ENCODE measurements around the gene IRF8. TPM values are rescaled to one million over a fixed set of nuclear protein-coding genes. Genes with fewer than 3 reads are reported as not detected.

The IRF8 gene
- total RNA-seq, 1 donor from 2014 or later: 1.0 TPM

DNA sequence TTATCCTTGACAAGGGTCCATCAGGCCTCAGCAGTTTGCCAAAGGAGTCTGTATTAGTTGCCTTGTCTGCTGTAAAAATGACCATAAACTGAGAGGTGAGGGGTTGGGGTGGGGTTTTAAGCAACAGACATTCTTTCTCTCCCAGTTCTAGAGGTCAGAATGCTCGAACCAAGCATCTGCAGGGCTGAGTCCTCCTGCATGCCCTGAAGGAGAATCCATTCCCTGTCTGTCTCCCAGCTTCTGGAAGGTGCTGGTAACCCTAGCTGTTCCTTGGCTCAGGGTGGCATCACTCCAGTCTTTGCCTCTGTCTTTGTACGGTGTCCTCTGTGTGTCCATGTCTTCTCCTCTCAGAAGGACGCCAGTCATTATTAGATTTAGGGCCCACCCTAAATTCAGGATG is 17.5 kb upstream of the IRF8 start:
- peaks cover 3% of the 10 kb centered on the region for H3K9me3 Mint-ChIP-seq (ENCODE audit: unreplicated experiment)
- no peak for DNase-seq
- no peak overlapping the region for H3K4me3 Mint-ChIP-seq (ENCODE audit: unreplicated experiment)
- no peaks in the 10 kb centered on the region for H3K27me3 Mint-ChIP-seq (ENCODE audit: unreplicated experiment)
- H3K27ac Mint-ChIP-seq (ENCODE audit: unreplicated experiment): no peak overlapping the region
- H3K4me1 Mint-ChIP-seq (ENCODE audit: low read depth, unreplicated experiment): peaks cover 12% of the 10 kb centered on the region
- H3K36me3 Mint-ChIP-seq (ENCODE audit: unreplicated experiment): no peaks in the 10 kb centered on the region
- TF ChIP-seq, protein P1, sequence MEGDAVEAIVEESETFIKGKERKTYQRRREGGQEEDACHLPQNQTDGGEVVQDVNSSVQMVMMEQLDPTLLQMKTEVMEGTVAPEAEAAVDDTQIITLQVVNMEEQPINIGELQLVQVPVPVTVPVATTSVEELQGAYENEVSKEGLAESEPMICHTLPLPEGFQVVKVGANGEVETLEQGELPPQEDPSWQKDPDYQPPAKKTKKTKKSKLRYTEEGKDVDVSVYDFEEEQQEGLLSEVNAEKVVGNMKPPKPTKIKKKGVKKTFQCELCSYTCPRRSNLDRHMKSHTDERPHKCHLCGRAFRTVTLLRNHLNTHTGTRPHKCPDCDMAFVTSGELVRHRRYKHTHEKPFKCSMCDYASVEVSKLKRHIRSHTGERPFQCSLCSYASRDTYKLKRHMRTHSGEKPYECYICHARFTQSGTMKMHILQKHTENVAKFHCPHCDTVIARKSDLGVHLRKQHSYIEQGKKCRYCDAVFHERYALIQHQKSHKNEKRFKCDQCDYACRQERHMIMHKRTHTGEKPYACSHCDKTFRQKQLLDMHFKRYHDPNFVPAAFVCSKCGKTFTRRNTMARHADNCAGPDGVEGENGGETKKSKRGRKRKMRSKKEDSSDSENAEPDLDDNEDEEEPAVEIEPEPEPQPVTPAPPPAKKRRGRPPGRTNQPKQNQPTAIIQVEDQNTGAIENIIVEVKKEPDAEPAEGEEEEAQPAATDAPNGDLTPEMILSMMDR (IDR thresholded peaks at IDR 0.05; ENCODE audit: partially characterized antibody, unreplicated experiment): no peak

DNA sequence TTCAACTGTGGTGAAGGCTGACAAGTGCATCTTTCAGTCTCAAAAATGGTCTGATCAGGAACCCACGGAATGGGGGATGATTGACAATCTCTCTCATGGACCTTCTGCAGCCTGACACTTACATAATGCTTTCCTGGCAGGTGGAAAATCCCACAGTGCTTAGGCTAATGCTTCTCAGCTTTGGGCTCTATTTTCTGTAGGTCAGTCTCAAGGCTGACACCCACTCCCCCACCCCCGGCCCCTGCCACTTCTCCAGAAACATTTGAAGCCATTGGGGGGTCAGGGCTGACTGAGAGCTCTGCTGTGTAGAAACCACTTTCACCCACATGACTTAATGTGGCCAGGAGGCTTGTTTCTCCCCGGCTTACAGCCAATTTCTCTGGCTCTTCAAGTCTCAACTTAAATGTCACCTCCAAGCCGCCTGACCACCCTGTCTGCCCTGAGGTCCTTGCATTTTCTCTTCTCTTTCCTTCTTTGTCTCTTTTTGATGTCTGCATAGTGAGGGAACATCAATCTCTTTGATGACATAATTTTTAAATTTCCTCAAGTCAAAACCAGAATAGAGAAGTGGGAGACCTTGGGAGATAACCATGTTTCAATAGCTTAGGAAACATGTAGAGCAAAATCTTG is 16.7 kb upstream of the IRF8 start:
- Mint-ChIP-seq H3K4me3 (ENCODE audit: unreplicated experiment) (no peak overlapping the region), H3K27ac (ENCODE audit: unreplicated experiment) (no peak overlapping the region), H3K36me3 (ENCODE audit: unreplicated experiment) (no peaks in the 10 kb centered on the region), H3K9me3 (ENCODE audit: unreplicated experiment) (peaks cover 3% of the 10 kb centered on the region), H3K4me1 (ENCODE audit: low read depth, unreplicated experiment) (peaks cover 12% of the 10 kb centered on the region), H3K27me3 (ENCODE audit: unreplicated experiment) (no peaks in the 10 kb centered on the region)
- DNase-seq: no peak
- TF ChIP-seq, protein P1 (IDR thresholded peaks at IDR 0.05; ENCODE audit: partially characterized antibody, unreplicated experiment): no peak

DNA sequence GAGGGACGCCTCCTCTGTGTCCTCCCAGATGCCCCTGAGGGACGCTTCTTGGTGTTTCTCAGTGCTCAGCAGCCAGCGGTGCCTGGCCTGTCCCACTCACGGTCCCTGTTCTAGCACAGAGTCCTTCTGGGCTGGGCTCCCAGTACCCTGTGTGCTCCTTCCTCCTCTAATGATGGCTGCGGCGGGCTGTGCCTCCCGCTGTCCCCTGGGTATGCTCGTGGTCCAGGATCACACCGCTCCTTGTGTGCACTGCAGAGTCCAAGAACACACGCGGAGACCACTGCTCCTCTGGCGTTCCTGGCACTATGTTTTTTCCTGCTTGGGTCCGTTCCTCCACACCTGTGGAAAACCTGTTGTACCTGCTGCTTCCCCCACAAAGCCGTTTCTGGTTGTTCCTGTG is 15.1 kb upstream of the IRF8 start:
- H3K27ac Mint-ChIP-seq (ENCODE audit: unreplicated experiment): no peak overlapping the region
- DNase-seq: no peak
- H3K27me3 Mint-ChIP-seq (ENCODE audit: unreplicated experiment): no peaks in the 10 kb centered on the region
- no peak overlapping the region for H3K4me3 Mint-ChIP-seq (ENCODE audit: unreplicated experiment)
- no peaks in the 10 kb centered on the region for H3K36me3 Mint-ChIP-seq (ENCODE audit: unreplicated experiment)
- peaks cover 3% of the 10 kb centered on the region for H3K9me3 Mint-ChIP-seq (ENCODE audit: unreplicated experiment)
- TF ChIP-seq, protein P1 (IDR thresholded peaks at IDR 0.05; ENCODE audit: partially characterized antibody, unreplicated experiment): no peak
- peaks cover 12% of the 10 kb centered on the region for H3K4me1 Mint-ChIP-seq (ENCODE audit: low read depth, unreplicated experiment)

DNA sequence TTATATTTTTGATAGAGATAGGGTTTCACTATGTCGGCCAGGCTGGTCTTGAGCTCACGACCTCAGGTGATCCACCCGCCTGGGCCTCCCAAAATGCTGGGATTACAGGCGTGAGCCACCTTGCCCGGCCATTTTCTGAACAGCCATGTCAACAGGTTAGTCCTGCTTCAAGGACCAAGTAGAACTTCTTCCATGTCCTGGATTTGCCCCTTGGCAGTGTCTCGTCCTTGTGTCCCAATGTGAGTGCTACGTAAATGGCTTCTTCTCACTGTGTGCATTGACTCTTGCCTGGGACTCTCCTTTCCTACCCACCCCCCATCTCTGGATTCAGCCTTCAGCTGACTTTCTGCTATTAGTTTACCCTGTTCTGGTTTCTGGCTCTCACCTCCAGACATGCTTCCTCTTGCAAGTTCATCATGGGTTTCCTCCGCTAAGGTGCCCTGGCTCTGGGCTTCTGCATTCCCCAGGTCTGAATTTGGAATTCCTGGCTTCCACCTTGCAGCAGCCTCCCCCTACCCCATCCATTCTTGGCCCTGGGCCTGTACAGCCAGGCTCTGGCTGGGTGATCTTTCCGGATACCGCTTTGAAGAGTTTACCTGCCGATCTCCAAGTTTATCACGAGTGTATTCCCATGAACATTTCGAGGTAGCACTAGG is 14.0 kb upstream of the IRF8 start:
- Mint-ChIP-seq H3K36me3 (ENCODE audit: unreplicated experiment) (no peaks in the 10 kb centered on the region), H3K9me3 (ENCODE audit: unreplicated experiment) (peaks cover 3% of the 10 kb centered on the region), H3K27me3 (ENCODE audit: unreplicated experiment) (no peaks in the 10 kb centered on the region), H3K4me1 (ENCODE audit: low read depth, unreplicated experiment) (peaks cover 20% of the 10 kb centered on the region), H3K4me3 (ENCODE audit: unreplicated experiment) (no peak overlapping the region), H3K27ac (ENCODE audit: unreplicated experiment) (no peak overlapping the region)
- no peak for DNase-seq
- TF ChIP-seq, protein P1 (IDR thresholded peaks at IDR 0.05; ENCODE audit: partially characterized antibody, unreplicated experiment): no peak

DNA sequence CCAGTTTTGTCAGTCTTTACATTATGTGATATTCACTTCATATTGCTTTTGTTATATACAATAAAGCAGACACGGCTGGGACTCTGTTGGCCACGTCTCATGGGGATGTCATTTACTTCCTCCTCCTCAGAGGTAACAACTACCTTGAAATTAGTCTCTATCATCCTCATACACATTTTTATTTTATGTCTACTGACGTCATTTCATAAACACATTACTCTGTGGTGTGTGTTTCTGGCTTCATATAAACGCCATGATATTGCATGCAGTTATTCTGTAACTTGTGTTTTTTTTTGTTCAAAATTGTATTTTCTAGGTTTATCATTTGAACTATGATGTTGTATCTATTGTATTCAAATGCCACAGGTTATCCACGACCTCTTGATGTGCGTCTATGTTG is 13.4 kb upstream of the IRF8 start:
- Mint-ChIP-seq H3K36me3 (ENCODE audit: unreplicated experiment) (no peaks in the 10 kb centered on the region), H3K27ac (ENCODE audit: unreplicated experiment) (no peak overlapping the region), H3K9me3 (ENCODE audit: unreplicated experiment) (peaks cover 1% of the 10 kb centered on the region), H3K4me3 (ENCODE audit: unreplicated experiment) (no peak overlapping the region), H3K4me1 (ENCODE audit: low read depth, unreplicated experiment) (peaks cover 23% of the 10 kb centered on the region), H3K27me3 (ENCODE audit: unreplicated experiment) (no peaks in the 10 kb centered on the region)
- DNase-seq: no peak
- TF ChIP-seq, protein P1 (IDR thresholded peaks at IDR 0.05; ENCODE audit: partially characterized antibody, unreplicated experiment): no peak
